GM12801 (cell line): Measurements from ENCODE around the gene ZNF219.

ENCODE experiments used
- CTCF ChIP-seq: IDR thresholded peaks from one replicate; pipeline ENCODE4 v1.5.1; 2011; ENCODE audit warnings: control low read depth; ENCODE audit not compliant: insufficient read length; ENCODE audit errors: extremely low read depth

The ZNF219 gene

DNA sequence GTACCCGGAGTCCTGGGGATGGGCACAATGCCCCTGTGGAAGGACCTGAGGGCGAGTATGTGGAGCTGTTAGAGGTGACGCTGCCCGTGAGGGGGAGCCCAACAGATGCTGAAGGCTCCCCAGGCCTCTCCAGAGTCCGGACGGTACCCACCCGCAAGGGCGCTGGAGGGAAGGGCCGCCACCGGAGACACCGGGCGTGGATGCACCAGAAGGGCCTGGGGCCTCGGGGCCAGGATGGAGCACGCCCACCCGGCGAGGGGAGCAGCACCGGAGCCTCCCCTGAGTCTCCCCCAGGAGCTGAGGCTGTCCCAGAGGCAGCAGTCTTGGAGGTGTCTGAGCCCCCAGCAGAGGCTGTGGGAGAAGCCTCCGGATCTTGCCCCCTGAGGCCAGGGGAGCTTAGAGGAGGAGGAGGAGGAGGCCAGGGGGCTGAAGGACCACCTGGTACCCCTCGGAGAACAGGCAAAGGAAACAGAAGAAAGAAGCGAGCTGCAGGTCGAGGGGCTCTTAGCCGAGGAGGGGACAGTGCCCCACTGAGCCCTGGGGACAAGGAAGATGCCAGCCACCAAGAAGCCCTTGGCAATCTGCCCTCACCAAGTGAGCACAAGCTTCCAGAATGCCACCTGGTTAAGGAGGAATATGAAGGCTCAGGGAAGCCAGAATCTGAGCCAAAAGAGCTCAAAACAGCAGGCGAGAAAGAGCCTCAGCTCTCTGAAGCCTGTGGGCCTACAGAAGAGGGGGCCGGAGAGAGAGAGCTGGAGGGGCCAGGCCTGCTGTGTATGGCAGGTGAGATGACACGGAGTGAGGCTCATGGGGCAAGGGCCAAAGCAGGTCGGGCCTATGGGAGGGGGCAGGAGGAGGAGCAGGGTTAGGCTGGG, 23.8 kb downstream of the ZNF219 start:
- TF ChIP-seq CTCF, result no peak

GRCh38 chr14:21073921-21074320, 24.5 kb downstream of the ZNF219 start:
- TF ChIP-seq CTCF, result no peak

- no peak for TF ChIP-seq CTCF
Measured at GRCh38 chr14:21072781-21073339, 25.6 kb downstream of the ZNF219 start.

DNA sequence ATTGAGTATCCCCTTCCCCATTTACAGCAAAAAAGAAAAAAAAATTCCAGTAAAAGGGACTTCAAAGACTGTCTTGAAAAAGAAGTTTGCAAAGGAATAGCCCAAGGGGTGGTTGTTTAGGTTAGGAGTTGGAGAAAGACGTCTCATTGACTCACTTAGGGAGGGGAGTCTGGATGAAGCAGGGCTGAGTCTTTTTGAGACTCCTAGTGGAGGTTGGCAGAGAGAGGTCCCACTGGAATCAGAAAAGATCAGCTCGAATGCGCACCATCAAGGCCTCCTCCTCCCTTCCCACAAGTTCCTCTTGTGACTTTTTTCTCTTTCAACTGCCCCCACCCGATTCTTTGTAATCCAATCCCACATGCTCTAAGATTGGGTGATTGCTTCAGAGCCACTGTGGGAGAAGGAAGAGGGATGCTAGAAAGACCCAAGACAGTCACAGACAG, 26.4 kb downstream of the ZNF219 start:
- no peak for TF ChIP-seq CTCF

DNA sequence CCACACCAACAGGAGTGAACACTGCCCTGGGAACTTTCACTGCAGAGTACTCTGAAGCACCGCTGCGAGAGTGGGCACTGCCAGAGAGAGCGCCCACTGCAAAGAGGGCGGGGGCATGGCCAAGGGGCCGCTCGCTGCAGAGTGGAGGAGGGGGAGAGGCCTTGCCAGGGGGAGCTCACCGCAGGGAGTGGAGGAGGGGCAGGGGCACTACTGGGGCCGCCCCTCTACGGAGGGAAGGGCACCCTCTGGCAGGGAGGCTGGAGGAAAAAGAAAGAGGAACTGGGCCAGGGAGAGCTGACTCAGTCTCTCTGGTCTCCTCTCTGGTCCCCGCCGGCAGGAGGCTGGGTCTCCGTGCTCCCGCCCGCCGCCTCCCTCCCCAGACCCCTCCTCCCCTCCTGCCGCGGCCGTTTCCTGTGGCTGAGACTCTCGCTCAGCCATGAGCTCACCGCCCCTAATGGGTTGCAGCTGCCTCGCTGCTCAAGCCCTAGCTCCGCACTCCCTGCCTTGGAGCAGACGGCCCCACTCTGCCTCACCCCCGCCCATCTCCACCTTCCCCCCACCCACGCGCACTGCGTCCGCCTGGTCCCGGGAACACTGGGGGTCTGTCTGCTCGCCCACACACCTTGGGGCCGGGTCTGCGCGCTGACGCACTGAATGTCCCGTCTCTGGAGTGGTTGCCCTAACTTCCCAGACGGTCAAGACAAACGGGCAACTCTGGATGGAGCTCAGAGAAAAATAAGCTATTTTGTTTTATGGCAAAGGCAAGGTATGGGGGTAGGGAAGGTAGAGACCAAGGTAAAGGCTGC, 27.0 kb downstream of the ZNF219 start:
- TF ChIP-seq CTCF, result no peak

DNA sequence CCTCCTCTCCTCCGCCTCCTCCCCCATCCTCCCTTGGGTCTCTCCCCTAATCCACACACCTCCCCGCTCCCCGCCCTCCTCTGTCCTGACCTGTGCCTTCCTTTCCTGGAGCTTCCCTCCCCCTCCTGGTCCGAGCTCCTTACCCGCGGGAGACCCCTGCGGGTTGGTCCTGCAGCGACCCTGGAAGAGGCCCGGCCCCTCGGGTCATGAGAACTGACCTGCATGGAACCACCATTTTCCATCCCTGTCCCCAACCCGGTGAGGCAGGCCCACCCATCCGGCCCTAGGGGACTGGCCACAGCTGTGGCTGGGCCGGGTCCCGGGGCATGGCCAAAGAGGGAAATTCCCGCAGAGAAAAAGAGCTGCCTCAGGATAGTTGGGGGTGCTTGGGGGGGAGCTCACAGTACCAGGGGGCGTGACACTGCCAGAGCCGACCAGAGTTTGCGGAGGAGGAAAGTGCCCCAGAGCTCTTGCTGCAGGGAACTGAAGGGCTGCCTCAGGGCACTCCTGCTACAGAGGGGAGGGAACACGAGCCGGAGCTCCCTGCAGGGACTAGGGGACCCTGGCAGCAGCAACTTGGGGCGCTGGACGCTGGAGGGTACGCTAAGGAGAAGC, 27.7 kb downstream of the ZNF219 start:
- TF ChIP-seq CTCF, result no peak

- TF ChIP-seq CTCF, result no peak
Measured at GRCh38 chr14:21070083-21070609, 28.3 kb downstream of the ZNF219 start, which contains the start of gene ARHGEF40. ARHGEF40 (plus strand) TSS chr14:21070304; CDS start chr14:21070397, 93 bp downstream.
